ENCODE data around the gene MOGAT2.

DNA sequence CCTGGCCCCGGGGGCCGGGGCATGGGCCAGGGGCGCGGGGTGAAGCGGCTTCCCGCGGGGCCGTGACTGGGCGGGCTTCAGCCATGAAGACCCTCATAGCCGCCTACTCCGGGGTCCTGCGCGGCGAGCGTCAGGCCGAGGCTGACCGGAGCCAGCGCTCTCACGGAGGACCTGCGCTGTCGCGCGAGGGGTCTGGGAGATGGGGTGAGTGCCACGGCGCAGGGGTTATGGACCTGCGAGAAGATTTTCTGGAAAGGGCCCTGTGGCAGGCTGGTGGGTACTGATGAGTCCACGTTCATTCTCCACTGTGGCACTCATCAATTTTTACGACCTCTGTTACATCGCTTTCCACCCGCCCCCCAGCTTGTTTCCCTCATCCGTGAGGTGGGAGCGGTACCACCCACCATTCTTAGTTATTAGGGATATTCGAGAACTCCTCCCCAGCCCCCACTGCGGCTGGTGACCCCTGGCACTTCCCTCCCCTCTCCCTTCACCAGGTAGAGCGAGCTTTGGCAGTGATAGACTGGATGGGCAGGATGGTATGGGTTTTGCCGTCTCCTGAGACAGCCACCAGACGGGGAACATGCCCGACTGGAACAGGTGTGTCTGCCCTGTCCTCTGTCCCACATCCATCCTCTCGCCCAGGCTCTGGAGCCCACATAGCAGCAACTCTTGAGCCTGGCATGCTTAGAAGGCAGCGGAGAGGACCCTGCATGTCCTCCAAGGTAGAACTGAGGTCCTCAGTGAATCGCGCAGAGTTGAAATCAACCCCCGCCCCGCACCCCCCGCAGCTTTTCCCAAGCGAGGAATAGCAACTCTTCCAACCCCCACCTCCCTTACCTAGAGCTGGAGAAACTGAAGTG, 51.5 kb downstream of the MOGAT2 start:
- TF ChIP-seq, protein P1, sequence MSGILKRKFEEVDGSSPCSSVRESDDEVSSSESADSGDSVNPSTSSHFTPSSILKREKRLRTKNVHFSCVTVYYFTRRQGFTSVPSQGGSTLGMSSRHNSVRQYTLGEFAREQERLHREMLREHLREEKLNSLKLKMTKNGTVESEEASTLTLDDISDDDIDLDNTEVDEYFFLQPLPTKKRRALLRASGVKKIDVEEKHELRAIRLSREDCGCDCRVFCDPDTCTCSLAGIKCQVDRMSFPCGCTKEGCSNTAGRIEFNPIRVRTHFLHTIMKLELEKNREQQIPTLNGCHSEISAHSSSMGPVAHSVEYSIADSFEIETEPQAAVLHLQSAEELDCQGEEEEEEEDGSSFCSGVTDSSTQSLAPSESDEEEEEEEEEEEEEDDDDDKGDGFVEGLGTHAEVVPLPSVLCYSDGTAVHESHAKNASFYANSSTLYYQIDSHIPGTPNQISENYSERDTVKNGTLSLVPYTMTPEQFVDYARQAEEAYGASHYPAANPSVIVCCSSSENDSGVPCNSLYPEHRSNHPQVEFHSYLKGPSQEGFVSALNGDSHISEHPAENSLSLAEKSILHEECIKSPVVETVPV (CRISPR knock-in tag; IDR thresholded peaks at IDR 0.05), result no peak
- no peak for TF ChIP-seq ZNF70 (CRISPR knock-in tag; IDR thresholded peaks at IDR 0.05)
- TF ChIP-seq SNAI2 (CRISPR knock-in tag; IDR thresholded peaks at IDR 0.05), result no peak
- TF ChIP-seq, protein P2, sequence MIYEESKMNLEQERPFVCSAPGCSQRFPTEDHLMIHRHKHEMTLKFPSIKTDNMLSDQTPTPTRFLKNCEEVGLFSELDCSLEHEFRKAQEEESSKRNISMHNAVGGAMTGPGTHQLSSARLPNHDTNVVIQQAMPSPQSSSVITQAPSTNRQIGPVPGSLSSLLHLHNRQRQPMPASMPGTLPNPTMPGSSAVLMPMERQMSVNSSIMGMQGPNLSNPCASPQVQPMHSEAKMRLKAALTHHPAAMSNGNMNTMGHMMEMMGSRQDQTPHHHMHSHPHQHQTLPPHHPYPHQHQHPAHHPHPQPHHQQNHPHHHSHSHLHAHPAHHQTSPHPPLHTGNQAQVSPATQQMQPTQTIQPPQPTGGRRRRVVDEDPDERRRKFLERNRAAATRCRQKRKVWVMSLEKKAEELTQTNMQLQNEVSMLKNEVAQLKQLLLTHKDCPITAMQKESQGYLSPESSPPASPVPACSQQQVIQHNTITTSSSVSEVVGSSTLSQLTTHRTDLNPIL (CRISPR knock-in tag; IDR thresholded peaks at IDR 0.05; ENCODE audit: low read depth), result no peak
- TF ChIP-seq, protein P3, sequence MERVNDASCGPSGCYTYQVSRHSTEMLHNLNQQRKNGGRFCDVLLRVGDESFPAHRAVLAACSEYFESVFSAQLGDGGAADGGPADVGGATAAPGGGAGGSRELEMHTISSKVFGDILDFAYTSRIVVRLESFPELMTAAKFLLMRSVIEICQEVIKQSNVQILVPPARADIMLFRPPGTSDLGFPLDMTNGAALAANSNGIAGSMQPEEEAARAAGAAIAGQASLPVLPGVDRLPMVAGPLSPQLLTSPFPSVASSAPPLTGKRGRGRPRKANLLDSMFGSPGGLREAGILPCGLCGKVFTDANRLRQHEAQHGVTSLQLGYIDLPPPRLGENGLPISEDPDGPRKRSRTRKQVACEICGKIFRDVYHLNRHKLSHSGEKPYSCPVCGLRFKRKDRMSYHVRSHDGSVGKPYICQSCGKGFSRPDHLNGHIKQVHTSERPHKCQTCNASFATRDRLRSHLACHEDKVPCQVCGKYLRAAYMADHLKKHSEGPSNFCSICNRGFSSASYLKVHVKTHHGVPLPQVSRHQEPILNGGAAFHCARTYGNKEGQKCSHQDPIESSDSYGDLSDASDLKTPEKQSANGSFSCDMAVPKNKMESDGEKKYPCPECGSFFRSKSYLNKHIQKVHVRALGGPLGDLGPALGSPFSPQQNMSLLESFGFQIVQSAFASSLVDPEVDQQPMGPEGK (CRISPR knock-in tag; IDR thresholded peaks at IDR 0.05; ENCODE audit: borderline replicate concordance), result no peak
- TF ChIP-seq, protein P4, sequence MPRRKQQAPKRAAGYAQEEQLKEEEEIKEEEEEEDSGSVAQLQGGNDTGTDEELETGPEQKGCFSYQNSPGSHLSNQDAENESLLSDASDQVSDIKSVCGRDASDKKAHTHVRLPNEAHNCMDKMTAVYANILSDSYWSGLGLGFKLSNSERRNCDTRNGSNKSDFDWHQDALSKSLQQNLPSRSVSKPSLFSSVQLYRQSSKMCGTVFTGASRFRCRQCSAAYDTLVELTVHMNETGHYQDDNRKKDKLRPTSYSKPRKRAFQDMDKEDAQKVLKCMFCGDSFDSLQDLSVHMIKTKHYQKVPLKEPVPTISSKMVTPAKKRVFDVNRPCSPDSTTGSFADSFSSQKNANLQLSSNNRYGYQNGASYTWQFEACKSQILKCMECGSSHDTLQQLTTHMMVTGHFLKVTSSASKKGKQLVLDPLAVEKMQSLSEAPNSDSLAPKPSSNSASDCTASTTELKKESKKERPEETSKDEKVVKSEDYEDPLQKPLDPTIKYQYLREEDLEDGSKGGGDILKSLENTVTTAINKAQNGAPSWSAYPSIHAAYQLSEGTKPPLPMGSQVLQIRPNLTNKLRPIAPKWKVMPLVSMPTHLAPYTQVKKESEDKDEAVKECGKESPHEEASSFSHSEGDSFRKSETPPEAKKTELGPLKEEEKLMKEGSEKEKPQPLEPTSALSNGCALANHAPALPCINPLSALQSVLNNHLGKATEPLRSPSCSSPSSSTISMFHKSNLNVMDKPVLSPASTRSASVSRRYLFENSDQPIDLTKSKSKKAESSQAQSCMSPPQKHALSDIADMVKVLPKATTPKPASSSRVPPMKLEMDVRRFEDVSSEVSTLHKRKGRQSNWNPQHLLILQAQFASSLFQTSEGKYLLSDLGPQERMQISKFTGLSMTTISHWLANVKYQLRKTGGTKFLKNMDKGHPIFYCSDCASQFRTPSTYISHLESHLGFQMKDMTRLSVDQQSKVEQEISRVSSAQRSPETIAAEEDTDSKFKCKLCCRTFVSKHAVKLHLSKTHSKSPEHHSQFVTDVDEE (CRISPR knock-in tag; IDR thresholded peaks at IDR 0.05), result no peak
- TF ChIP-seq BACH2 (CRISPR knock-in tag; IDR thresholded peaks at IDR 0.05; ENCODE audit: borderline replicate concordance), result no peak
- TF ChIP-seq ZNF565 (CRISPR knock-in tag; conservative IDR thresholded peaks at IDR 0.05; ENCODE audit: low read depth), result no peak
- no peak for TF ChIP-seq TCF4 (CRISPR knock-in tag; IDR thresholded peaks at IDR 0.05; ENCODE audit: borderline replicate concordance)
- no peak for TF ChIP-seq OSR1 (CRISPR knock-in tag; IDR thresholded peaks at IDR 0.05)
- TF ChIP-seq ZNF8 (CRISPR knock-in tag; IDR thresholded peaks at IDR 0.05), result no peak
- TF ChIP-seq ZFP3 (CRISPR knock-in tag; IDR thresholded peaks at IDR 0.05), result no peak
- no peak for TF ChIP-seq PPARA (CRISPR knock-in tag; IDR thresholded peaks at IDR 0.05; ENCODE audit: borderline replicate concordance)

Data from SK-N-SH treated with all-trans-retinoic acid at 6 μM for 48 hours (cell line).